ENCODE results near the gene ENTR1.

ENTR1 gene

GRCh38 chr9:136374183-136374575 is 36.2 kb downstream of the ENTR1 start:
- DNase-seq, result no peak

- no peak for DNase-seq
These were observed 36.9 kb downstream of the ENTR1 start, which contains the start of gene CARD9 for GRCh38 chr9:136373300-136374182. CARD9 (minus strand) TSS chr9:136373669; CDS start chr9:136372078, 1,591 bp downstream.

- DNase-seq, result no peak
These were observed 37.7 kb downstream of the ENTR1 start for GRCh38 chr9:136372561-136373299.

GRCh38 chr9:136372006-136372405 is 38.4 kb downstream of the ENTR1 start:
- no peak for DNase-seq

- DNase-seq, result no peak
These were observed 38.9 kb downstream of the ENTR1 start for GRCh38 chr9:136371533-136371880.

GRCh38 chr9:136370687-136371532 is 39.5 kb downstream of the ENTR1 start:
- DNase-seq, result no peak

- DNase-seq, result no peak
These were observed 40.4 kb downstream of the ENTR1 start for GRCh38 chr9:136370037-136370436.

GRCh38 chr9:136368190-136368589 is 42.2 kb downstream of the ENTR1 start:
- no peak for DNase-seq

- DNase-seq, result no peak
These were observed 42.9 kb downstream of the ENTR1 start for GRCh38 chr9:136367296-136368145.

GRCh38 chr9:136366826-136367225 is 43.6 kb downstream of the ENTR1 start:
- no peak for DNase-seq

GRCh38 chr9:136365775-136366222 is 44.6 kb downstream of the ENTR1 start:
- no peak for DNase-seq

GRCh38 chr9:136364942-136365774 is 45.3 kb downstream of the ENTR1 start:
- DNase-seq, result no peak

GRCh38 chr9:136363949-136364748 is 46.3 kb downstream of the ENTR1 start:
- DNase-seq, result no peak

- DNase-seq, result peak; percentile 90
These were observed 47.1 kb downstream of the ENTR1 start, which contains the start of gene DNLZ for GRCh38 chr9:136363106-136363948. DNLZ (minus strand) TSS chr9:136363744; CDS start chr9:136363714, 30 bp downstream.

- DNase-seq, result no peak
These were observed 48.0 kb downstream of the ENTR1 start for GRCh38 chr9:136362450-136362784.

GRCh38 chr9:136361754-136362449 is 48.5 kb downstream of the ENTR1 start:
- DNase-seq, result no peak

GRCh38 chr9:136361047-136361753 is 49.2 kb downstream of the ENTR1 start:
- no peak for DNase-seq

Data from T-helper 9 cell (primary cell).